ENCODE data around the gene FAM209A. TPM values are rescaled to one million over a fixed set of nuclear protein-coding genes. Genes with fewer than 3 reads are reported as not detected.

FAM209A gene
- total RNA-seq, 2 experiments from 2014 or later = 0.70 to 0.82 TPM

GRCh38 chr20:56517641-56518040 is 6.9 kb upstream of the FAM209A start:
- Histone ChIP-seq H3K36me3 (ENCODE audit: insufficient read depth, low read length) (peaks cover 64% of the 10 kb centered on the region), H3K79me2 (ENCODE audit: insufficient read depth, low read depth, low read length) (no peaks in the 10 kb centered on the region), H3K9me3 (ENCODE audit: low read length) (peaks cover 11% of the 10 kb centered on the region; the same call in 1 of the 2 replicates), H3K9me2 (ENCODE audit: insufficient read depth, low read length) (no peaks in the 10 kb centered on the region), H3K4me1 (ENCODE audit: insufficient read depth, low read length, poor library complexity, severe bottlenecking) (no peaks in the 10 kb centered on the region), H3K4me2 (ENCODE audit: low read length) (no peak overlapping the region), H2AFZ (ENCODE audit: low read length) (no peak overlapping the region), H3K27ac (ENCODE audit: low read depth, low read length, poor library complexity, severe bottlenecking) (no peak overlapping the region), H3K4me3 (ENCODE audit: low read depth, low read length, poor library complexity, severe bottlenecking) (no peak overlapping the region), H4K20me1 (ENCODE audit: insufficient read depth, low read length) (no peaks in the 10 kb centered on the region)
- ChIA-PET POLR2A (no interaction called here), CTCF (ENCODE audit: unreplicated experiment) (no interaction called here)
- no peak for DNase-seq (ENCODE audit: low spot score)
- intact Hi-C loops (cut with micrococcal nuclease; ENCODE audit: unreplicated experiment) = no loop called here
- BruUV-seq (replicated peaks) = no TSS peak
- TF ChIP-seq EZH2phosphoT487 (IDR thresholded peaks at IDR 0.05; ENCODE audit: borderline replicate concordance, low read depth, low read length) (no peak), CTCF (conservative IDR thresholded peaks at IDR 0.05; ENCODE audit: low read length) (no peak)

GRCh38 chr20:56518126-56518525 is 6.4 kb upstream of the FAM209A start:
- Histone ChIP-seq H2AFZ (ENCODE audit: low read length) (no peak overlapping the region), H3K27ac (ENCODE audit: low read depth, low read length, poor library complexity, severe bottlenecking) (no peak overlapping the region), H3K4me1 (ENCODE audit: insufficient read depth, low read length, poor library complexity, severe bottlenecking) (no peaks in the 10 kb centered on the region), H3K79me2 (ENCODE audit: insufficient read depth, low read depth, low read length) (no peaks in the 10 kb centered on the region), H3K4me2 (ENCODE audit: low read length) (no peak overlapping the region), H3K9me3 (ENCODE audit: low read length) (peaks cover 11% of the 10 kb centered on the region; the same call in 1 of the 2 replicates), H4K20me1 (ENCODE audit: insufficient read depth, low read length) (no peaks in the 10 kb centered on the region), H3K36me3 (ENCODE audit: insufficient read depth, low read length) (peaks cover 61% of the 10 kb centered on the region), H3K4me3 (ENCODE audit: low read depth, low read length, poor library complexity, severe bottlenecking) (no peak overlapping the region), H3K9me2 (ENCODE audit: insufficient read depth, low read length) (no peaks in the 10 kb centered on the region)
- TF ChIP-seq EZH2phosphoT487 (IDR thresholded peaks at IDR 0.05; ENCODE audit: borderline replicate concordance, low read depth, low read length) (no peak), CTCF (conservative IDR thresholded peaks at IDR 0.05; ENCODE audit: low read length) (no peak)
- intact Hi-C loops (cut with micrococcal nuclease; ENCODE audit: unreplicated experiment) = no loop called here
- ChIA-PET CTCF (ENCODE audit: unreplicated experiment) (no interaction called here), POLR2A (no interaction called here)
- DNase-seq (ENCODE audit: low spot score) = no peak
- BruUV-seq (replicated peaks) = no TSS peak

GRCh38 chr20:56518721-56519398 is 5.7 kb upstream of the FAM209A start:
- Histone ChIP-seq H3K27ac (ENCODE audit: low read depth, low read length, poor library complexity, severe bottlenecking) (no peak overlapping the region), H3K79me2 (ENCODE audit: insufficient read depth, low read depth, low read length) (no peaks in the 10 kb centered on the region), H4K20me1 (ENCODE audit: insufficient read depth, low read length) (no peaks in the 10 kb centered on the region), H3K9me3 (ENCODE audit: low read length) (peaks cover 11% of the 10 kb centered on the region; the same call in 1 of the 2 replicates), H3K4me2 (ENCODE audit: low read length) (no peak overlapping the region), H3K4me1 (ENCODE audit: insufficient read depth, low read length, poor library complexity, severe bottlenecking) (no peaks in the 10 kb centered on the region), H3K9me2 (ENCODE audit: insufficient read depth, low read length) (no peaks in the 10 kb centered on the region), H3K4me3 (ENCODE audit: low read depth, low read length, poor library complexity, severe bottlenecking) (no peak overlapping the region), H2AFZ (ENCODE audit: low read length) (no peak overlapping the region), H3K36me3 (ENCODE audit: insufficient read depth, low read length) (peaks cover 55% of the 10 kb centered on the region)
- CTCF ChIA-PET (ENCODE audit: unreplicated experiment) = no interaction called here
- no peak for DNase-seq (ENCODE audit: low spot score)
- POLR2A ChIA-PET = no interaction called here
- intact Hi-C loops (cut with micrococcal nuclease; ENCODE audit: unreplicated experiment) = no loop called here
- BruUV-seq (replicated peaks) = no TSS peak
- no peak for TF ChIP-seq CTCF (conservative IDR thresholded peaks at IDR 0.05; ENCODE audit: low read length)
- no peak for TF ChIP-seq EZH2phosphoT487 (IDR thresholded peaks at IDR 0.05; ENCODE audit: borderline replicate concordance, low read depth, low read length)
